Measurements from ENCODE around the gene SLMAP.
"Not testable (repeated sequence)": the region's sequence is repeated elsewhere in the genome, so short reads cannot be mapped to it uniquely, and the experiment has no call there.

The SLMAP gene

DNA sequence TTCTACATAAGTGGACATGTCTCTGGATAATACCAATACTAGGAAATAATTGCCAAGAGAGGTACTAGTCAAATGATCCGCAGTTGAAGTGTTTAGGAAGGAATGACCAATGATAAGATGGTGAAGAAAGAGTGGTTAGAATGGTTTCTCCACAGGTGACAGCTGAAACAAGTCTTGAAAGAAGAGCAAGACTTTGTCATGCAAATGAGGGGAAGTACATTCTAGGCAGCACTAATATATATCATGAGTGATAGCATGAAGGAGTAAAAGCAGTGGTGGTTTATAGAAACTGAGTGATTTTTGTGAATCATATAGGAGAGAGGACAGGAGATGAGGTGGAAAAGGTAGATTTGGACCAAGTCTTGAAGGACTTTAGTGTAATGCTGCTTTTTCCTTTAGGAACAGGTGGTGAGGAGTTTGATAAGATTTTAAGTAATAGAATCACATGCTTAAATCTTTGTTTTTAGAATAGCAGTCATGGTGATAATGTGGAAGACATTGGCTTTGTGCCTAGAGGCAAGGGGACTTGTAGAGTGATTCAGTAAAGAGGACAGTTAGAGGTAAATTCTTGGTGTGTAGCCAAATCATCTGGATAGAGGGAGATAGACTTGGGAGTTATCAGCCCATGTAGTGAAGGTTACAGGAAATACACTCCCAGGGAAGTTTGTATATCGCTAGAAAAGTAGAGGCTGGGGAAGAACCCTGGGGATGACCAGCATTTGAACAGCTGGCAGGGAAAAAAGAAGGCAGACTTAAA, 31.9 kb downstream of the SLMAP start:
- DNase-seq, result no peak
- in situ Hi-C loops (cut with MboI; ENCODE audit: low pct_unique_long_range_greater_than_20kb, low sequenced_read_pairs), result no loop called here

DNA sequence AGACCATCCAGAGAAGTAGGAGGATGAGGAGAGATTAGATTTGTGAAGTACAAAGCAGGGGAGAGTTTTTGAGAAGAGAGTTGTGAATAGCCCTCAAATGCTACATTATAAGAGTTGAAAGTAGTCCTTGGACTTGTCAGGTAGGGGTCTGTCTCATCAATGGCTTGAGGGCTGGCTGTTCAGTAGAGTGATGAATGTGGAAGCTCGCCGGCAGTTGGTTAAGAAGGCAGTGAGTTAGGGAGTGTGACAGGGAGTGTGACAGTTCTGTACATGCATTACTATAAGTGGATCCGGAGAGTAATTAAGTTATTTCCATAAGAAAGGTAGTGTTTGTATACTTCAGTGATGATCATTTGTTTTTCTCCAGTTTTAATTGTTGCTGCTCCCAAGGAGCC, 32.5 kb downstream of the SLMAP start:
- in situ Hi-C loops (cut with MboI; ENCODE audit: low pct_unique_long_range_greater_than_20kb, low sequenced_read_pairs), result no loop called here
- DNase-seq, result no peak

DNA sequence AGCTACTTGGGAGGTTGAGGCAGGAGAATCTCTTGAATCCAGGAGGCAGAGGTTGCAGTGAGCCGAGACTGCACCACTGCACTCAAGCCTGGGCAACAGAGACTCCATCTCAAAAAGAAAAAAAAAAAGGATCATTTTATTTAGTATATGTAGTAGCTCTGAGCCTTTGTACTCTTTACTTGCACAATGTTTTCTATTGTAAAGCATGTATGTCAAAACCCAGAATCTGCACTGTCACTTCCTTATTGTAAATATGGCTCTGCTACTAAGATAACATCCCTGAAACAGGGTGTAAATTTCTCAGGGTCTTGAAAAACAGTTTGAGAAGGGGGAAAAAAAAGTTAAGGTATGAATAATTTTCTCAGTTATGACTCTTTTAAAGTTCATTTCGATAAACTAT, 35.1 kb downstream of the SLMAP start:
- peak; percentile 63 for DNase-seq
- in situ Hi-C loops (cut with MboI; ENCODE audit: low pct_unique_long_range_greater_than_20kb, low sequenced_read_pairs), result no loop called here

DNA sequence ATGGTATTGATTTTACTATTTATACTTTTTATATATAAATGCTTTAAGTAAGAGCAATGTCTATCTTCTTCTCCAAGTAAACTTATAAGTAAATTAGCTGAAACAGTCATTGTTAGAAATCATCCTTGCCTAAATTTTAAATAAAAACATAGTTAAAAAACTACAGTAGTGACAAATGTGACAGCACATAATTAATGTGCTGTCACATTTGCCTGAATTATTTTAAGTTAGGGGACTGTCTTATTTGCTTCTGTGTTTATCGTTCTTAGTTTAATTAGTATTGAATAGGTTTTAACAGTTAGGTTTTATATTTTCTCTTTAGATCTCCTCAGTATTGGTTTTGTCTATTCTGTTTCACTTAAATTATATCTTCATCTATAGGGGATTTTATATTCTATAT, 36.1 kb downstream of the SLMAP start:
- in situ Hi-C loops (cut with MboI; ENCODE audit: low pct_unique_long_range_greater_than_20kb, low sequenced_read_pairs), result no loop called here
- no peak for DNase-seq

- in situ Hi-C loops (cut with MboI; ENCODE audit: low pct_unique_long_range_greater_than_20kb, low sequenced_read_pairs), result no loop called here
Measured at GRCh38 chr3:57793737-57794187, 37.7 kb downstream of the SLMAP start.

DNA sequence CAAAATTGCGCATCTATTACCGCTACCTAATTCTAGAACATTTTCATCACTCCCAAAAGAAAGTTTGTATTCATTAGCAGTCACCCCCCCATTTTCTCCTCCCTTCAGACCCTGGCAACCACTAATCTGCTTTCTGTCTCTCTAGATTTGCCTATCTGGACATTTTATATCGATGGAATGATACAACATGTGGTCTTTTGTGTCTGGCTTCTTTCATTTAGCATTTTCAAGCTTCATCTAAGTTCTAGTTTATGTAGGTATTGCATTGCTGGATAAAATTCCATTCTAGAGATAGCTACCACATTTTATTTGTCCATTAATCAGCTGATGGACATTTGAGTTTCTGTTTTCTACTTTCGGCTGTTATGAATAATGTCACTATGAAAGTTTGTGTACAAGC, 38.4 kb downstream of the SLMAP start:
- DNase-seq, result no peak

More at GRCh38 chr3:57793737-57794187, 37.7 kb downstream of the SLMAP start:
- DNase-seq, result no peak

GRCh38 chr3:57794951-57795350, 38.8 kb downstream of the SLMAP start:
- in situ Hi-C loops (cut with MboI; ENCODE audit: low pct_unique_long_range_greater_than_20kb, low sequenced_read_pairs), result no loop called here
- DNase-seq, result no peak

More for the DNA sequence above, 38.4 kb downstream of the SLMAP start:
- in situ Hi-C loops (cut with MboI; ENCODE audit: low pct_unique_long_range_greater_than_20kb, low sequenced_read_pairs), result no loop called here

DNA sequence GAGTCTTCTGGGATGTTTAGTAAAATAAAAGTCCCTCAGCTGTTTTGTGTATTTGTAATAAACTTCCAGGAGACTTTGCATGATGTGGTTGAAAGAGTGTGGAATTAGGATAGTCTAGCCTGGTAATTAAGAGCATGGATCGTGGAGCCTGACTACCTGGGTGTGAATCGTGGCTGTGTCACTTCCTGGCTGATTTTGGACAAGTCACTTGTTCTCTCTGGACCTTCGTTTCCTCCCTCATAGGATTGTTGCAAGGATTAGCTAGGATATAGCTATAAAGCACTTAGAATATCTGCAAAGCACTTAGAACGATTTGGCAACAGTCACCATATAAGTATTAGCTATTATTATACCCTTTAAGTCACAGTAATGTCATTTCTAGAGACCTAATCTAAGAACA, 40.2 kb downstream of the SLMAP start:
- in situ Hi-C loops (cut with MboI; ENCODE audit: low pct_unique_long_range_greater_than_20kb, low sequenced_read_pairs), result no loop called here
- DNase-seq, result no peak

DNA sequence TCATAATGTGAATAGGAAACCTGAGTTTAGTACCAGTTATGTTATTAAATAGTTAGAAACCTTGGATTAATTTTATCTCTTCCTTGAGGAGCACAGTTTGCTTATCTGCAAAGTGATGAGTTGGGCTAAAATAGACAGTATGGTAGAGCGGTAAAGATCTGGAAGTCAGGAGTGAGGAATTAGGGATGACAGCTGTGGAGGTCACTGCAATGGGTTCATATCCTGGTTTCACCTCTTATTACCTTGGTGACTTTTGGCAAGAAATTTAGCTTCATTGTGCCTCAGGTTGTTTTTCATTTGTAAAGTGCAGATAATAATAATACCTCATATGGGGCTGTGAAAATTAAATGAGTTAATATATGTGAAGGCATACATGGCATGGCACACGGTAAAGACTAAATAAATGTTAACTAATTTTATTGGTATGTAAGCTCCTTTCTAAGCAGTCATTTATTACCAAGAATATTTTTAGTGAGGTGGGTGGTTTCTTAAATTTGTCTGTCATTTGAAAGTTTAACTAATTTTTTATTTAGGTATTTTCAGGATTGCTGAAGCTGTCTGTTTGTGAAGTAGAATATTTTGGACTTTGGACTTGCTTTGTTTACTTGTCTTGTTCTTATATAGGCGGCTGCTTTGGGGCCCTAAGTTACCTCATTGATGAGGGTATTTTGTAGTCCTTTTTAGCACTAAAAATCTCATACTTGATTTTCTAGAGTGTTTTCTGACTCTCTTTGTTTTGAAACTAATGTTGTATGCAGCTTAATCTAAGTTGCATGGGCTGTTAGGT, 41.8 kb downstream of the SLMAP start:
- DNase-seq, result no peak
- in situ Hi-C loops (cut with MboI; ENCODE audit: low pct_unique_long_range_greater_than_20kb, low sequenced_read_pairs), result no loop called here

GRCh38 chr3:57803647-57804081, 47.6 kb downstream of the SLMAP start:
- in situ Hi-C loops (cut with MboI; ENCODE audit: low pct_unique_long_range_greater_than_20kb, low sequenced_read_pairs), result no loop called here
- no peak for DNase-seq

DNA sequence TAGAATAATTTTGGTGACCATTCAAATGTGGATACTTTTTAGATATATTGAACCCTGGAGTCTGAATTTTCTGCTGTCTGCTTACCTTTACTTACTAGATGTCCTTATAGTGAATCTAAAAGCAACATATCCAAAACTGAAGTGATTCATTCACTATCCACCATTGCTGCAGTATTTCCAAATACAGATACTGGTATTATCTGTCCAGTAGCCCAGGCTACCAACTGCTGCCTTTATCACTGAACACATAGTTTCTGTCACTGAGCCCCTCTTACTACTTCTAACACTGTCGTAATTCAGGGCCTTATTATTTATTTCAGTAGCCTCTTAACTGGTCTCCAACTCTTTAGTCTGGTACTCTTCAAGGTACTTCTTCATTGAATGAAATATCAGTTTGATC, 49.2 kb downstream of the SLMAP start:
- DNase-seq, result no peak
- in situ Hi-C loops (cut with MboI; ENCODE audit: low pct_unique_long_range_greater_than_20kb, low sequenced_read_pairs), result no loop called here

DNA sequence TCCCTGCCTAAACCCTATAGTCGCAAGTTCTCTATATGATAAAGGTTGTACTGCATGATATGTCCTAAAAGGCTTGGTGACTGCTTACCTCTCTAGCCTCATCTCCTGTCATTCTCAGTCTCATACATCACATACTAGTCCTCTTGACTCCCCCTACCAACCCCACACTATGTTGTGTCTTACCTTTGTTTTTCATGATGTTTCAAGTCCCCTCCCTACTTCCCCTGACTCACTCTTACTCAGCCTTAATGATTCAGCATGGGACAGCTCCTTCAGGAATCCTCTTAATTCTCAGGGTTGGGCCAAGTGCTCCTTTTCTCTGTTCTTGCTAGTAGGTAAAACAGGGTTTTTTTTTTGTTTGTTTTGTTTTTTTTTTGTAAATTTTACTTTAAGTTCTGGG, 49.6 kb downstream of the SLMAP start:
- in situ Hi-C loops (cut with MboI; ENCODE audit: low pct_unique_long_range_greater_than_20kb, low sequenced_read_pairs), result no loop called here
- DNase-seq, result no peak

GRCh38 chr3:57806195-57806594, 50.1 kb downstream of the SLMAP start:
- DNase-seq; in situ Hi-C loops (cut with MboI; ENCODE audit: low pct_unique_long_range_greater_than_20kb, low sequenced_read_pairs): not testable (repeated sequence)

- no peak for DNase-seq
- in situ Hi-C loops (cut with MboI; ENCODE audit: low pct_unique_long_range_greater_than_20kb, low sequenced_read_pairs), result no loop called here
Measured at GRCh38 chr3:57808961-57809608, 53.0 kb downstream of the SLMAP start.

- no peak for DNase-seq
- in situ Hi-C loops (cut with MboI; ENCODE audit: low pct_unique_long_range_greater_than_20kb, low sequenced_read_pairs), result no loop called here
Measured at GRCh38 chr3:57809609-57809968, 53.5 kb downstream of the SLMAP start.

GRCh38 chr3:57810048-57810447, 53.9 kb downstream of the SLMAP start:
- DNase-seq, result no peak
- in situ Hi-C loops (cut with MboI; ENCODE audit: low pct_unique_long_range_greater_than_20kb, low sequenced_read_pairs), result no loop called here

GRCh38 chr3:57810471-57811137, 54.5 kb downstream of the SLMAP start:
- DNase-seq, result no peak
- in situ Hi-C loops (cut with MboI; ENCODE audit: low pct_unique_long_range_greater_than_20kb, low sequenced_read_pairs), result no loop called here

- in situ Hi-C loops (cut with MboI; ENCODE audit: low pct_unique_long_range_greater_than_20kb, low sequenced_read_pairs), result no loop called here
- DNase-seq, result no peak
Measured at GRCh38 chr3:57815036-57815435, 58.9 kb downstream of the SLMAP start.

GRCh38 chr3:57816471-57817095, 60.5 kb downstream of the SLMAP start:
- DNase-seq, result peak; percentile 40
- in situ Hi-C loops (cut with MboI; ENCODE audit: low pct_unique_long_range_greater_than_20kb, low sequenced_read_pairs), result no loop called here

Data from KBM-7 (cell line).